Natural killer cell treated with Interleukin-12 subunit alpha and Interleukin-12 subunit beta and Interleukin-15 and Interleukin-18, amount 100 ng/mL, for 72 hours (primary cell): ENCODE results near the gene THBS2. TPM values are rescaled to one million over a fixed set of nuclear protein-coding genes. Genes with fewer than 3 reads are reported as not detected.
"Not testable (repeated sequence)": the region's sequence is repeated elsewhere in the genome, so short reads cannot be mapped to it uniquely, and the experiment has no call there.

Experiments used
- ATAC-seq, 2 donors: fragments of 150-1000 bp; cut with Tn5 transposase in 1 of 2; sonication (Bioruptor Pico), chemical (Tn5 transposase) in 1 of 2; 2 replicates each; pipeline ENCODE4 v1.10.0; 2021
- DNase-seq: peaks from one replicate; pipeline ENCODE4 v3.0.0; 2022; ENCODE audit warnings: low spot score
- H3K27ac Mint-ChIP-seq, 2 donors: 1 replicate in 1 of 2; 2 replicates in 1 of 2; pipeline ENCODE4 v1.8.0; 2022; ENCODE audit warnings: mixed read lengths in 2 of 2, mild to moderate bottlenecking in 1 of 2, moderate library complexity in 1 of 2
- H3K27me3 Mint-ChIP-seq, 2 donors: 1 replicate in 1 of 2; 2 replicates in 1 of 2; pipeline ENCODE4 v1.8.0; 2022; ENCODE audit warnings: mixed read lengths in 2 of 2
- H3K36me3 Mint-ChIP-seq: one replicate; pipeline ENCODE4 v1.8.0; 2022; ENCODE audit warnings: mixed read lengths
- H3K4me1 Mint-ChIP-seq, 2 donors: 1 replicate in 1 of 2; 2 replicates in 1 of 2; pipeline ENCODE4 v1.8.0; 2022; ENCODE audit warnings: low read depth in 2 of 2, mixed read lengths in 2 of 2, mild to moderate bottlenecking in 1 of 2
- H3K4me3 Mint-ChIP-seq: one replicate; pipeline ENCODE4 v1.8.0; 2022; ENCODE audit warnings: mixed read lengths
- H3K9me3 Mint-ChIP-seq: 2 replicates; pipeline ENCODE4 v1.8.0; 2022; ENCODE audit warnings: mixed read lengths
- total RNA-seq, 2 donors: library from RNA; stranded (reverse); gene quantifications; one replicate each; pipeline ENCODE4 v1.2.3, GENCODE V29; 2022

THBS2 gene
- total RNA-seq, 2 donors from 2014 or later: not detected

GRCh38 chr6:169183233-169183632 lies 70.4 kb downstream of the THBS2 start:
- Mint-ChIP-seq H3K9me3 (no peaks in the 10 kb centered on the region), H3K4me3 (no peak overlapping the region), H3K27ac (no peak overlapping the region), H3K36me3 (no peaks in the 10 kb centered on the region), H3K4me1 (no peaks in the 10 kb centered on the region), H3K27me3 (peaks cover 0 to 9% of the 10 kb centered on the region in 2 donors)
- DNase-seq (no peak), ATAC-seq (no peak)

GRCh38 chr6:169179831-169180230 lies 73.8 kb downstream of the THBS2 start:
- not testable (repeated sequence) for H3K9me3 Mint-ChIP-seq, DNase-seq, ATAC-seq, H3K4me3 Mint-ChIP-seq, H3K36me3 Mint-ChIP-seq, H3K27ac Mint-ChIP-seq, H3K4me1 Mint-ChIP-seq
- peaks cover 0 to 12% of the 10 kb centered on the region in 2 donors for H3K27me3 Mint-ChIP-seq

GRCh38 chr6:169177516-169178166 lies 76.0 kb downstream of the THBS2 start:
- Mint-ChIP-seq H3K36me3 (no peaks in the 10 kb centered on the region), H3K27me3 (peaks cover 0 to 12% of the 10 kb centered on the region in 2 donors), H3K9me3 (no peaks in the 10 kb centered on the region), H3K4me3 (no peak overlapping the region), H3K4me1 (no peaks in the 10 kb centered on the region), H3K27ac (no peak overlapping the region)
- ATAC-seq (no peak), DNase-seq (no peak)

GRCh38 chr6:169176361-169176991 lies 77.2 kb downstream of the THBS2 start:
- ATAC-seq: no peak
- no peak for DNase-seq
- Mint-ChIP-seq H3K4me3 (no peak overlapping the region), H3K27ac (no peak overlapping the region), H3K36me3 (no peaks in the 10 kb centered on the region), H3K4me1 (no peaks in the 10 kb centered on the region), H3K9me3 (no peaks in the 10 kb centered on the region), H3K27me3 (peaks cover 0 to 8% of the 10 kb centered on the region in 2 donors)

- Mint-ChIP-seq H3K4me3 (no peak overlapping the region), H3K27me3 (peaks cover 0 to 8% of the 10 kb centered on the region in 2 donors), H3K36me3 (no peaks in the 10 kb centered on the region), H3K4me1 (no peaks in the 10 kb centered on the region), H3K27ac (no peak overlapping the region), H3K9me3 (no peaks in the 10 kb centered on the region)
- ATAC-seq (no peak), DNase-seq (no peak)
Measured at GRCh38 chr6:169175360-169175887, 78.2 kb downstream of the THBS2 start.

- H3K9me3 Mint-ChIP-seq: no peaks in the 10 kb centered on the region
- peaks cover 0 to 8% of the 10 kb centered on the region in 2 donors for H3K27me3 Mint-ChIP-seq
- DNase-seq (no peak), ATAC-seq (no peak)
- H3K4me1 Mint-ChIP-seq: no peaks in the 10 kb centered on the region
- H3K36me3 Mint-ChIP-seq: no peaks in the 10 kb centered on the region
- H3K27ac Mint-ChIP-seq: no peak overlapping the region
- H3K4me3 Mint-ChIP-seq: no peak overlapping the region
Measured at GRCh38 chr6:169174516-169175359, 78.9 kb downstream of the THBS2 start.

GRCh38 chr6:169173532-169174268 lies 79.9 kb downstream of the THBS2 start:
- Mint-ChIP-seq H3K36me3 (no peaks in the 10 kb centered on the region), H3K4me1 (no peaks in the 10 kb centered on the region), H3K27me3 (peaks cover 0 to 3% of the 10 kb centered on the region in 2 donors), H3K27ac (no peak overlapping the region), H3K4me3 (no peak overlapping the region), H3K9me3 (no peaks in the 10 kb centered on the region)
- no peak for ATAC-seq
- no peak for DNase-seq

- Mint-ChIP-seq H3K36me3 (no peaks in the 10 kb centered on the region), H3K27me3 (peaks cover 0 to 2% of the 10 kb centered on the region in 2 donors), H3K4me3 (no peak overlapping the region), H3K9me3 (no peaks in the 10 kb centered on the region), H3K4me1 (no peaks in the 10 kb centered on the region), H3K27ac (no peak overlapping the region)
- ATAC-seq: no peak
- DNase-seq: no peak
Measured at GRCh38 chr6:169172946-169173345, 80.7 kb downstream of the THBS2 start.

- Mint-ChIP-seq H3K9me3 (no peaks in the 10 kb centered on the region), H3K27me3 (peaks cover 0 to 2% of the 10 kb centered on the region in 2 donors), H3K4me3 (no peak overlapping the region), H3K36me3 (no peaks in the 10 kb centered on the region), H3K27ac (no peak overlapping the region), H3K4me1 (no peaks in the 10 kb centered on the region)
- ATAC-seq: no peak
- no peak for DNase-seq
Measured at GRCh38 chr6:169172456-169172855, 81.2 kb downstream of the THBS2 start.

GRCh38 chr6:169171951-169172350 lies 81.7 kb downstream of the THBS2 start:
- H3K27me3 Mint-ChIP-seq: peaks cover 0 to 2% of the 10 kb centered on the region in 2 donors
- no peak for DNase-seq
- no peak overlapping the region for H3K4me3 Mint-ChIP-seq
- H3K36me3 Mint-ChIP-seq: no peaks in the 10 kb centered on the region
- no peak overlapping the region for H3K27ac Mint-ChIP-seq
- no peak for ATAC-seq
- H3K4me1 Mint-ChIP-seq: no peaks in the 10 kb centered on the region
- H3K9me3 Mint-ChIP-seq: no peaks in the 10 kb centered on the region

GRCh38 chr6:169171016-169171415 lies 82.6 kb downstream of the THBS2 start:
- Mint-ChIP-seq H3K4me3 (no peak overlapping the region), H3K9me3 (no peaks in the 10 kb centered on the region), H3K27ac (no peak overlapping the region), H3K27me3 (peaks cover 0 to 2% of the 10 kb centered on the region in 2 donors), H3K4me1 (no peaks in the 10 kb centered on the region), H3K36me3 (no peaks in the 10 kb centered on the region)
- ATAC-seq (no peak), DNase-seq (no peak)

GRCh38 chr6:169170583-169170955 lies 83.1 kb downstream of the THBS2 start:
- no peaks in the 10 kb centered on the region for H3K36me3 Mint-ChIP-seq
- DNase-seq (no peak), ATAC-seq (no peak)
- H3K9me3 Mint-ChIP-seq: no peaks in the 10 kb centered on the region
- no peaks in the 10 kb centered on the region for H3K4me1 Mint-ChIP-seq
- peaks cover 0 to 2% of the 10 kb centered on the region in 2 donors for H3K27me3 Mint-ChIP-seq
- no peak overlapping the region for H3K4me3 Mint-ChIP-seq
- H3K27ac Mint-ChIP-seq: no peak overlapping the region

- DNase-seq (no peak), ATAC-seq (no peak)
- no peaks in the 10 kb centered on the region for H3K36me3 Mint-ChIP-seq
- H3K4me3 Mint-ChIP-seq: no peak overlapping the region
- H3K27me3 Mint-ChIP-seq: no peaks in the 10 kb centered on the region
- H3K27ac Mint-ChIP-seq: no peak overlapping the region
- H3K4me1 Mint-ChIP-seq: no peaks in the 10 kb centered on the region
- no peaks in the 10 kb centered on the region for H3K9me3 Mint-ChIP-seq
Measured at GRCh38 chr6:169169941-169170582, 83.6 kb downstream of the THBS2 start.
